ENCODE measurements around the gene PGAP3.
"Not testable (repeated sequence)": the region's sequence is repeated elsewhere in the genome, so short reads cannot be mapped to it uniquely, and the experiment has no call there.

PGAP3 gene

DNA sequence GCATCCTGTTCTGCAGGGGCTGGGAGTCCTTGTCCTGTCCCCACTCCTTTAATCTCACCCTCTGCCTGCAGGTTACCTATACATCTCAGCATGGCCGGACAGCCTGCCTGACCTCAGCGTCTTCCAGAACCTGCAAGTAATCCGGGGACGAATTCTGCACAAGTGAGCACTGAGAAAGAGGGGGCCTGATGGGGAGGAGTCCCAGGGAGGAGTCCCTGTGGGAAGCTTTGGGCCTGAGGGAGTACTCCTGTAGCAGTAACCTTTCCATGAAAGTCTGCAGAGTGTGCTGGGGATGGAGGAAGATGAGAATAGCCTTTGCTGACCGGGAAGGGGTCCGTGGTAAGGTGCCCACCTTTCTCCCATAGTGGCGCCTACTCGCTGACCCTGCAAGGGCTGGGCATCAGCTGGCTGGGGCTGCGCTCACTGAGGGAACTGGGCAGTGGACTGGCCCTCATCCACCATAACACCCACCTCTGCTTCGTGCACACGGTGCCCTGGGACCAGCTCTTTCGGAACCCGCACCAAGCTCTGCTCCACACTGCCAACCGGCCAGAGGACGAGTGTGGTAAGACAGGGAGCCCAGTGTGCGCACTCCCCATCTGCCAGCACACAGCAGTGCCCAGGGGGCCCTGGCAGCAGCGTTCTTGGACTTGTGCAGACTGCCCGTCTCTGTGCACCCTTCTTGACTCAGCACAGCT lies 27.7 kb upstream of the PGAP3 start:
- no peak for DNase-seq

DNA sequence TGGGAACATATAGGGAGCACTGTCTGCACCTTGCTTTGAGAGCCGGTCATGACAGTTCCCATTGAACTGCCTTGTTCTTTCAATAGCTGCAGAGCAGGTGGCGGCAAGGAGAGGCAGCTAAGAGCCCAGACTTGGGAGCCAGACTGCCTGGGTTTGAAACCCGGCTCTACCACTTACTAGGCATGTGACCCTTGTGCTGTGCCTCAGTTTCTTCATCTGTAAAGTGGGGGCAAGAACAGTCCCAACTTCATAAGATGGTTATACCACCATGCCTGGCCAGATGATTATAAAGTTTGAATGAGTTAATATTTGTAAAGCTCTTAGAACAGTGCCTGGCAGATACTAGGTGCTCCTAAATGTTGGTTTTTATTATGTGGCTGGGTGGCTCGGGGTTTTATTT lies 26.4 kb upstream of the PGAP3 start:
- DNase-seq = no peak

DNA sequence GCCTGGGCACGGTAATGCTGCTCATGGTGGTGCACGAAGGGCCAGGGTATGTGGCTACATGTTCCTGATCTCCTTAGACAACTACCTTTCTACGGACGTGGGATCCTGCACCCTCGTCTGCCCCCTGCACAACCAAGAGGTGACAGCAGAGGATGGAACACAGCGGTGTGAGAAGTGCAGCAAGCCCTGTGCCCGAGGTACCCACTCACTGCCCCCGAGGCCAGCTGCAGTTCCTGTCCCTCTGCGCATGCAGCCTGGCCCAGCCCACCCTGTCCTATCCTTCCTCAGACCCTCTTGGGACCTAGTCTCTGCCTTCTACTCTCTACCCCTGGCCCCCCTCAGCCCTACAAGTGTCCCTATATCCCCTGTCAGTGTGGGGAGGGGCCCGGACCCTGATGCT lies 24.0 kb upstream of the PGAP3 start:
- no peak for DNase-seq

GRCh38 chr17:39711071-39711470 lies 23.2 kb upstream of the PGAP3 start:
- DNase-seq = not testable (repeated sequence)

- no peak for DNase-seq
Observed at GRCh38 chr17:39709998-39710964, 22.4 kb upstream of the PGAP3 start.

- DNase-seq = no peak
Observed at GRCh38 chr17:39709319-39709997, 21.6 kb upstream of the PGAP3 start.

GRCh38 chr17:39706921-39707337 lies 19.1 kb upstream of the PGAP3 start:
- no peak for DNase-seq

DNA sequence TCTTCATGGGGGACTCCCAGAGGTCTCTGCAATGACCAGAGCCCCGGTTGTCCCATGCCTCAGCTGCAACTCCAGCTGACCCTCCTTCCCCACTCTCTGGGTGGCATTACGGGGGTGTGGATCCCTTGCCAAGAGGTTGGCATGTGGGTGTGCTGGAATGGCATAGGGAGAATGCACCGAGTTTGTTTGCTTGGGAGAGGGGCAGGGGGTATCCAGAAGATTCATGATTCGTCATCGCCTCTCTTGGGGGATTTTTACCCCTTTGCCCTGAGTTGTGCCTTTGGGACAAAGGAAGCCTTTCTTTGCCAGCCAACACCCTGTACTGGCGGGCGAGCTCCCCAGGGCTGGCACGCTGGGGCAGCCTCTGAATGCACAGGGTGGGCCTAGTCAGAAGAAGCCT lies 18.5 kb upstream of the PGAP3 start:
- no peak for DNase-seq

DNA sequence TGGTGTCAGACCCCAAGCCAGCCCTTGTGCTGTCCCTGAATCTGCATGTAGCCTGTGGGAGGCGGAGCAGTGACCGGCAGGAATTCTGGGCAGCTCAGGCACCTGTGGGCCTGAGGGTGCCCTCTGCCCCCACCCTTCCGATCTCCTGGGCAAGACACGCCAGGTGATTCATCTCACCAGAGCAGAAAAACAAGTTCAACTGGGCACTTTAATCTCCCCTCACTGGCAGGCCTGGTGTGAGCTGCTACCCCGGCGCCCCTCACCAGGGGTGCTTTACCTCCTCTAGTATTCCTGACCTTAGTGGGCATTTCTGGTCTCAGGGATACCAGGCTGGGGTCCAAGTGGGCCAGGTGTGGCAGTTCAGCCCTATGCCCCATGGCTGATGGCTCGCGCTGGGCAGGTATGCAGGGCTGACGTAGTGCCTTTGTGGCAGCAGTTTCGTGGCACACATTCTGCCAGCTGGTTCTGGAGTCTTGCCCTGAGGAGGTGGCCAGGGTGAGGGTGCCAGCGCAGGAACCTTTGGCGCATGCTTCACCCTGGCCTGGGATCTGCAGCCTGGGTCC lies 18.0 kb upstream of the PGAP3 start:
- DNase-seq = no peak

GRCh38 chr17:39704821-39705551 lies 17.1 kb upstream of the PGAP3 start:
- DNase-seq = no peak

DNA sequence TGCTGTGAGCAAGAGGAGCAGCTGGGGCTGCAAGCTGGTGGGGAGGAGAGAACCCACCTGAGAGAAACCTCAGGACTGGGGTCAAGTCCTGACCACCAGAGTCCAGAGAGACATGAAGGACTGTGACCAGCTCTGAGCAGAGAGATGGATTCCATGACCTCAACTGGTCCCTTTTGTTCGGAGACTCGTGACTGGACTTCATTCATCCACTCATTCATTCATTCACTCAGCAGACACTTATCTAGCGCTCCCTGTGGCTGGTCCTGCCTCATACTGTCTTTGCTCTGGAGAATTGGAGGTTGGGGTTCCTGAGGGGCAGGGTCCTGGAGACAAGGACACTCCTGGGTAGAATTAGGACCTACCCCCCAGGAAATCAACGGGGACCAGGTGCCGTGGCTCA lies 16.1 kb upstream of the PGAP3 start:
- no peak for DNase-seq

DNA sequence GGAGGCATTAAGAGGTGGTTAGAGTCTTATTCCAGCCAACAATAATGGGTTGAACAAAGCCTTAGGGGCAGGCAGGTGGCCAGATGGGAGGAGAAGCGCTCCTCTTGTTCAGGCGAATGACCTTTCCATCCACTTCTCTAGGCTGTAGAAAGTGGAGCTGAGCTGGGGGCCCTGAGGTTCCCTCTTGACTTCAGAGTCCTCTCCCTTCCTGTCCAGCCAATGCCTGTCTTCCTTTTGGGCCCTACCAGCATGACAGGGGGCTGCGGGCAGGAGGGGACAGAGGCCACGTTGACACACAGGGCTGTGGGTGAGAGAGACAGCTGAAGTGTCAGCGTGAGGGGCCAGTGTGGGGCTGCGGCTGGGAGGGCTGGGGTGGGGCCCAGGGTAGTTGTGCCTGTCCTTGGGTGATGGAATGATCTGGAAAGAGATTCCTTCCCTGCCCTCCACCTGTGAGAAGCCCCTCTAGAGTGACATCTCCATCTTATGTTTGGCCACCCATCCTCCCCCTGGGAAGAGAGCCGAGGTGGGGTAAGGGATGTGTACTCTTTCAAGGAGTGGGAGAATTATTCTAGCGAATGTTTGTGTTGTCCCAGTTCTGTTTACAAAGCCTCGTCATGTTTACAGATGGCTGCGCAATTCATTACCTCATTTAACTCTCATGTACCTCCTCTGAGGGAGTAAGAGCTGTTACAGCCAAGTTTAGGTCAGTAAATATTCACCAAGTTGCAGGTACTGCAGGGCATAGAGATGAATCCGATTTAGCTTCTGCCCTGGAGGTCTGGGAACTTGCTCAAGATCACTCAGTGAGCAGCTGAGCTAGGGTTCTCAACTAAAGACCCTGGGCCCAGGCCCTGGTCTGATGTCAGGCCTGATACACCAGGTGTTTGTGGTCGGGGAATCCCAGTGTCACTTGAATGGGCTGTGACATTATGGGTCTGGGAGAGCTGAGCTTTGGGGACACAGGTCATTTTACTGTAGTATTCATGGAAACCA lies 15.3 kb upstream of the PGAP3 start:
- no peak for DNase-seq

DNA sequence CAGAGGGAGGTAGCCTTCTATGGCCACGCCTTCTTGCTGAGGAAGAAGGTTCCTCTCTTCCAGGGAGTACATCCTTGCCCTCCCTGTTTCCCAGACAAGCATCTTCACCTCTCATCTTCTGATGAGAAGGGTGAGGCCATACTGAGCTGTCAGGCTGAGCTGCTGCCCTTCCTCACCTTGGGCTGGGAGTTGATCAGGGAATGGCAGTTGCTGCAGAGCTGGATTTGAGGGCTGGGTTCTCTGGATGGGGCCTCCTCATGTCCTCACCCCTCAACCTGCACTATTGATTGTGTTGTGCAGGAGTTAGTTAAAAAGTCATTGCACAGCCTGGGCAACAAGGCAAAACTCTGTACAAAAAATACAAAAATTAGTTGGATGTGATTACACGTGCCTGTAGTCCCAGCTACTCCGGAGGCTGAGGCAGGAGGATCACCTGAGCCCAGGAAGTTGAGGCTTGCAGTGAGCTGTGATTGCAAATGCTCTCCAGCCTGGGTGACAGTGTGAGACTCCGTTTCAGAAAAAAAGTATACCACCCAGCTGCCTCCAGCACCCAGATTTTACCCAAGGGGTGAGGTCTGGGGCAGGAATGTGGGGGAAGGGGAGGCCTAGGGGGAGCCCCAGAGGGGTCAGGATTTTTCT lies 14.0 kb upstream of the PGAP3 start:
- no peak for DNase-seq

- DNase-seq = no peak
Observed at GRCh38 chr17:39701012-39701783, 13.3 kb upstream of the PGAP3 start.

DNA sequence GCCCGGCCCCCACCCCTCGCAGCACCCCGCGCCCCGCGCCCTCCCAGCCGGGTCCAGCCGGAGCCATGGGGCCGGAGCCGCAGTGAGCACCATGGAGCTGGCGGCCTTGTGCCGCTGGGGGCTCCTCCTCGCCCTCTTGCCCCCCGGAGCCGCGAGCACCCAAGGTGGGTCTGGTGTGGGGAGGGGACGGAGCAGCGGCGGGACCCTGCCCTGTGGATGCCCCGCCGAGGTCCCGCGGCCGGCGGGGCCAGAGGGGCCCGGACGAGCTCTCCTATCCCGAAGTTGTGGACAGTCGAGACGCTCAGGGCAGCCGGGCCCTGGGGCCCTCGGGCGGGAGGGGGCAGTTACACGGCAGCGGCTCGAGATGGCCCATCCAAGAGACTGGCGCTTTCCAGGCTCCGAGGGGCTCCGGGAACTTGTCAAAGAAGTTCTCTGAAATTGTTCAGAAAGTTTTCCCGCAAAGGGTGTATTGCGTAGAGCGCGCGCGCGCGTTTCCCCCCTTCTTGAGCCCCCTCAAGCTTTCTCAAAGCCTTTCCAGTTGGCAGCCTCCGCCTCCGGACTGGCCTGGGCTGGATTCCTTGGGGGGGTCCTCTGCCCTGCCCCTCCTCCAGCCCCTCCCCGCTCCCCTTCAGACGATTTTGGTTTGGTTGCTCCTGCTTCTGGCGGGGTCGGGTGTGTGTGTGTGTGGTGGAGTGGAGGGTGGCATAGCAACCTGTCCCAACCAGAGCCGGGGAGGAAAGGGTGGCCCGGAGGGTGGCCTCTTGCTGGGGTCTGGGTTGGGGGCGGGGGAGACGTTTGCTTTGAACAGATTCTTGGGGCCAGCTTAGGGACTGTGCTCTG lies 12.5 kb upstream of the PGAP3 start:
- no peak for DNase-seq

- DNase-seq = no peak
Observed at GRCh38 chr17:39699818-39700147, 11.9 kb upstream of the PGAP3 start, which contains the start of gene ERBB2. ERBB2 (plus strand) TSS chr17:39700064; CDS start chr17:39700239, 175 bp downstream.

DNA sequence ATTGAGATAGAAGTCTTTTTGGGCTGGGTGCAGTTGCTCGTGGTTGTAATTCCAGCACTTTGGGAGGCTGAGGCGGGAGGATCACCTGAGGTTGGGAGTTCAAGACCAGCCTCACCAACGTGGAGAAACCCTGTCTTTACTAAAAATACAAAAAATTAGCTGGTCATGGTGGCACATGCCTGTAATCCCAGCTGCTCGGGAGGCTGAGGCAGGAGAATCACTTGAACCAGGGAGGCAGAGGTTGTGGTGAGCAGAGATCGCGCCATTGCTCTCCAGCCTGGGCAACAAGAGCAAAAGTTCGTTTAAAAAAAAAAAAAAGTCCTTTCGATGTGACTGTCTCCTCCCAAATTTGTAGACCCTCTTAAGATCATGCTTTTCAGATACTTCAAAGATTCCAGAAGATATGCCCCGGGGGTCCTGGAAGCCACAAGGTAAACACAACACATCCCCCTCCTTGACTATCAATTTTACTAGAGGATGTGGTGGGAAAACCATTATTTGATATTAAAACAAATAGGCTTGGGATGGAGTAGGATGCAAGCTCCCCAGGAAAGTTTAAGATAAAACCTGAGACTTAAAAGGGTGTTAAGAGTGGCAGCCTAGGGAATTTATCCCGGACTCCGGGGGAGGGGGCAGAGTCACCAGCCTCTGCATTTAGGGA lies 11.4 kb upstream of the PGAP3 start:
- DNase-seq = not testable (repeated sequence)

DNA sequence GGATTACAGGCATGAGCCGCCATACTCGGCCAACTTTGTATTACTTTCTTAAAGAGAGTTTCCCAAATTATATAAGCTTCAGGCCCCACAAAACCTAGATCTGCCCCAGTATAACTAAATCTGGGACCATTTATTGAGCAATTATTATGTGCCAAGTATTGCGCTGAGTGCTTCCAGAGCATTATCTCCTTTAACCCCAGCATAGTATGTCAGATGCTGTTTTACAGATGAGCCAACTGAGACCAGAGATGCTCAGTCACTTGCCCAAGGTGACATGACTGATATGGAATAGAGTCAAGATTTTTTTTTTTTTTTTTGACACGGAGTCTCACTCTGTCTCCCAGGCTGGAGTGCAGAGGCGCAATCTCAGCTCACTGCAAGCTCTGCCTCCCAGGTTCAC lies 10.1 kb upstream of the PGAP3 start:
- DNase-seq = no peak

Data from COR-L47 (cell line).